K562 (cell line): Measurements from ENCODE around the gene GPR153. TPM values are rescaled to one million over a fixed set of nuclear protein-coding genes. Genes with fewer than 3 reads are reported as not detected.

Experiments used
- ARID1B ChIP-seq: fragments of 450-650 bp; IDR thresholded peaks from 2 replicates; pipeline ENCODE4 v1.6.1; 2016; ENCODE audit warnings: antibody characterized with exemption, mild to moderate bottlenecking, inconsistent platforms
- ARID3B ChIP-seq: fragments of 250-450 bp; sonication (Bioruptor Pico); IDR thresholded peaks from 2 replicates; pipeline ENCODE4 v1.4.0; 2020; ENCODE audit warnings: borderline replicate concordance
- ATF2 ChIP-seq: sonication (generic); formaldehyde crosslinking; IDR thresholded peaks from 2 replicates; pipeline ENCODE4 v1.8.1; 2022; ENCODE audit warnings: missing genetic modification reagents
- CC2D1A ChIP-seq: fragments of 450-650 bp; IDR thresholded peaks from 2 replicates; pipeline ENCODE4 v1.6.1; 2017; ENCODE audit warnings: mild to moderate bottlenecking
- CHD2 ChIP-seq: IDR thresholded peaks from 2 replicates; pipeline ENCODE4 v1.6.1; 2011; ENCODE audit warnings: low read depth, low read length
- CLOCK ChIP-seq: fragments of 250-450 bp; sonication (Bioruptor Pico); IDR thresholded peaks from 2 replicates; pipeline ENCODE4 v1.4.0; 2020; ENCODE audit warnings: mild to moderate bottlenecking, moderate library complexity, borderline replicate concordance
- CREB3 ChIP-seq: fragments of 450-650 bp; conservative IDR thresholded peaks from 2 replicates; pipeline ENCODE4 v1.6.1; 2016; ENCODE audit warnings: missing genetic modification characterization, low read depth, mild to moderate bottlenecking, missing compliant biosample characterization, moderate library complexity
- EP300 ChIP-seq: IDR thresholded peaks from 2 replicates; pipeline ENCODE4 v1.6.1; 2012; ENCODE audit warnings: low read length, improper control_type of control experiment
- ETV1 ChIP-seq: fragments of 450-650 bp; conservative IDR thresholded peaks from 2 replicates; pipeline ENCODE4 v1.6.1; 2016; ENCODE audit warnings: missing genetic modification characterization, control low read depth, low read depth, missing compliant biosample characterization
- HBP1 ChIP-seq: fragments of 450-650 bp; formaldehyde crosslinking; IDR thresholded peaks from 2 replicates; pipeline ENCODE4 v1.4.0; 2022; ENCODE audit warnings: missing genetic modification characterization
- HDAC1 ChIP-seq, 2 experiments: fragments of 450-650 bp; IDR thresholded peaks; 2 replicates each; pipeline ENCODE4 v1.6.1; 2016 to 2017; ENCODE audit warnings: inconsistent platforms in 1 of 2, mild to moderate bottlenecking in 1 of 2, moderate library complexity in 1 of 2
- HNRNPLL ChIP-seq: fragments of 200-400 bp; formaldehyde crosslinking; IDR thresholded peaks from 2 replicates; pipeline ENCODE4 v1.6.1; 2017; ENCODE audit warnings: low read length, low read depth, mild to moderate bottlenecking; ENCODE audit not compliant: poor library complexity, severe bottlenecking
- NR2F6 ChIP-seq: fragments of 450-650 bp; formaldehyde crosslinking; IDR thresholded peaks from 2 replicates; pipeline ENCODE4 v1.4.0; 2020; ENCODE audit warnings: mild to moderate bottlenecking
- POLR2AphosphoS5 ChIP-seq: IDR thresholded peaks from 2 replicates; pipeline ENCODE4 v1.6.1; 2011; ENCODE audit warnings: mild to moderate bottlenecking, low read depth, low read length, moderate library complexity; ENCODE audit not compliant: control insufficient read depth, insufficient read depth
- SOX6 ChIP-seq: fragments of 450-650 bp; IDR thresholded peaks from 2 replicates; pipeline ENCODE4 v1.6.1; 2014; ENCODE audit warnings: mild to moderate bottlenecking
- ZBTB26 ChIP-seq: fragments of 450-650 bp; formaldehyde crosslinking; IDR thresholded peaks from 2 replicates; pipeline ENCODE4 v1.4.0; 2022; ENCODE audit warnings: missing genetic modification characterization
- ZC3H4 ChIP-seq: sonication (generic); formaldehyde crosslinking; IDR thresholded peaks from 2 replicates; pipeline ENCODE4 v1.9.0; 2021; ENCODE audit warnings: missing genetic modification reagents, borderline replicate concordance
- polyA plus RNA-seq, 8 experiments: library from polyadenylated mRNA; depleted of rRNA in 4 of 8; stranded (reverse) in 5 of 8; unstranded in 3 of 8; fragments of >200 nt; fragmentation: Nextera tagmentation in 2 of 8; fragmentation: Illumina TruSeq in 1 of 8; extraction: Ambion mirVana in 2 of 8; extraction: Trizol in 1 of 8; gene quantifications; 2 replicates each; pipeline versions ENCODE4 v1.2.1 to v1.2.3, GENCODE V29; 2011 to 2014; ENCODE audit warnings: inconsistent platforms in 1 of 8, missing spikeins in 1 of 8
- total RNA-seq, 7 experiments: library from RNA; depleted of rRNA in 6 of 7; stranded (reverse); fragments of >200 nt in 6 of 7; fragmentation: Illumina TruSeq in 2 of 7; extraction: Trizol in 2 of 7; gene quantifications; 2 replicates each; pipeline versions ENCODE4 v1.2.1 to v1.2.3, GENCODE V29; 2011 to 2021; ENCODE audit warnings: low replicate concordance in 1 of 7

The GPR153 gene
- total and polyA plus RNA-seq, 9 of the 15 experiments (the other 6 are each of a cell fraction or from before 2014, with no cell fraction given), result 0.01 to 1.5 (median 0.51) TPM

GRCh38 chr1:6234502-6235295 lies 26.2 kb downstream of the GPR153 start (continued):
- TF ChIP-seq POLR2AphosphoS5 (no peak; the same call in 1 of the 2 replicates), ZC3H4 (CRISPR knock-in tag) (no peak), CC2D1A (no peak), ZBTB26 (no peak), HNRNPLL (peak; percentile 58), CLOCK (CRISPR knock-in tag) (no peak), ARID1B (no peak), ATF2 (CRISPR knock-in tag) (no peak), CREB3 (tag) (no peak), ARID3B (CRISPR knock-in tag) (no peak), HBP1 (CRISPR knock-in tag) (no peak), SOX6 (no peak), NR2F6 (CRISPR knock-in tag) (no peak), EP300 (no peak), ETV1 (no peak), CHD2 (no peak), HDAC1 (IDR thresholded peaks at IDR 0.05) (peak in 1 of 2 experiments; percentile 26; a peak in 1 of 4 replicates)
